Brain microvascular endothelial cell (primary cell): Measurements from ENCODE around the gene KRTDAP.

Experiments used
- DNase-seq: peaks from one replicate; pipeline ENCODE4 v3.0.0-alpha.2; 2020
- H3K27ac ChIP-seq: fragments of 250-450 bp; sonication (Bioruptor Pico); 2 replicates; pipeline ENCODE4 v1.5.1; 2020; ENCODE audit warnings: mild to moderate bottlenecking, moderate library complexity
- H3K27me3 ChIP-seq: fragments of 250-450 bp; sonication (Bioruptor Pico); replicated peaks from 2 replicates; pipeline ENCODE4 v1.5.1; 2020; ENCODE audit warnings: mild to moderate bottlenecking
- H3K36me3 ChIP-seq: fragments of 250-450 bp; sonication (Bioruptor Pico); replicated peaks from 2 replicates; pipeline ENCODE4 v1.5.1; 2020; ENCODE audit warnings: mild to moderate bottlenecking
- H3K4me3 ChIP-seq: 2 replicates; pipeline ENCODE4 v1.5.1; 2011; ENCODE audit warnings: low read depth, mild to moderate bottlenecking, control low read depth, low read length, moderate library complexity
- CTCF ChIP-seq: IDR thresholded peaks from 2 replicates; pipeline ENCODE4 v1.5.1; 2011; ENCODE audit warnings: low read depth, mild to moderate bottlenecking, moderate library complexity, low read length, control low read depth, inconsistent platforms; ENCODE audit errors: missing control alignments
- in situ Hi-C: cut with HindIII; loops from 2 replicates; pipeline ENCODE4 v1.10.0; 2017; ENCODE audit warnings: low sequenced_read_pairs, low pct_ligation_motif_present

The KRTDAP gene

GRCh38 chr19:35458731-35459391 lies 31.4 kb downstream of the KRTDAP start:
- TF ChIP-seq CTCF = no peak
- no peak for DNase-seq
- no peak overlapping the region for H3K27ac ChIP-seq
- no peaks in the 10 kb centered on the region for H3K36me3 ChIP-seq
- no peak overlapping the region for H3K4me3 ChIP-seq
- no peaks in the 10 kb centered on the region for H3K27me3 ChIP-seq
- in situ Hi-C loops = no loop called here

DNA sequence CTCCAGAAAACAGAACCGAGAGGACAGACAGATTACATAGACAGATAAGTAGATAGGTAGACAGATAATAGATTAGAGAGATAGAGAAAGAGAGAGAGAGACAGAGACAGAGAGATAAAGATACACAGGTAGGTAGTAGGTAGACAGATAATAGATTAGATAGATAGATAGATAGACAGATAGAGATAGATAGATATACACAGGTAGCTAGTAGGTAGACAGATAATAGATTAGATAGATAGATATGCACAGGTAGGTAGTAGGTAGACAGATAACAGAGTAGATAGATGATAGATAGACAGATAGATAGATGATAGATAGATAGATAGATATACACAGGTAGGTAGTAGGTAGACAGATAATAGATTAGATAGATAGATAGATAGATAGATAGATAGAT lies 32.1 kb downstream of the KRTDAP start:
- Histone ChIP-seq H3K27ac (no peak overlapping the region), H3K27me3 (no peaks in the 10 kb centered on the region), H3K36me3 (no peaks in the 10 kb centered on the region), H3K4me3 (no peak overlapping the region)
- in situ Hi-C loops = no loop called here
- TF ChIP-seq CTCF = no peak
- DNase-seq = no peak

DNA sequence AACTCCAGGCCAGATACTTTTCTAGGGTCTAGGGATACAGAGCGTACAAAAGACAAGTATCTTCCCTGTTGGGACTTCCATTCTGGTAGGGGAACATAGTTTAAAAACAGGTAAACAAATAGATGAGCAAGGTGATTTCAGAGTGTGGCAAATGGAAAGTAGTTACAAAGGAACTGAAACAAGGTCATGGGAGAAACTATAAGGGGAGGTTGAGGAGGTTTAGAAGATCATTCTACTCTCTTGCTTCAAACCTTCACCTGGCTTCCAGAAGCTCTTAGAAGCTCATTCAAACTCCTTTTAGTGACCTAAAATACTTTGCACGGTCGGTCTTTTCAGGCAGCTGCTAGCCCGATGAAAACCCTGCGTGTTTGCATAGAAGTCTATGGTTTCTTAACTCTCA lies 33.1 kb downstream of the KRTDAP start:
- DNase-seq = no peak
- no peak overlapping the region for H3K4me3 ChIP-seq
- no peak overlapping the region for H3K27ac ChIP-seq
- no peak for TF ChIP-seq CTCF
- H3K36me3 ChIP-seq = no peaks in the 10 kb centered on the region
- H3K27me3 ChIP-seq = no peaks in the 10 kb centered on the region
- in situ Hi-C loops = no loop called here

DNA sequence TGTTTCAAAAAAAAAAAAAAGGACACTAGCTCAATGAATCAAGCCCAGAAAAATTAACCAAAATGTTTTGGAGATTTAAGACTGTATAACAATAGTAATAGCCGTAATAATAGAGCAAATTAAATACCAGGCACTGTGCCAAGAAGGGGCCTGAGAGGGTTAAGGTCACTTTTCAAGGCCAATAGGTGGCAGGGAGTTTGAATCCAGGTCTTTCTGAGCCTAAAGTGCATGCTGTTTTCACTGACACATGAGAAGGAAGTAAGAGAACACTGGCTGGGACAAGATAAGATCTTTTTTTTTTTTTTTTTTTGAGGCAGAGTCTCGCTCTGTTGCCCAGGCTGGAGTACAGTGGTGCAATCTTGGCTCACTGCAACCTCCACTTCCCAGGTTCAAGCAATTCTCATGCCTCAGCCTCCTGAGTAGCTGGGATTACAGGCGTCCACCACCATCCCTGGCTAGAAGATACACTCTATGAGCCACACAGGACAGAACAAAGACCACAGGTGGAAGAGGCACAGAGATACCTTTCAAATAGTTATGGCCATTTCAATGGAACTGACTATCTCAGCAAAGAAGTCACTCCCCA lies 34.6 kb downstream of the KRTDAP start:
- Histone ChIP-seq H3K4me3 (no peak overlapping the region), H3K27me3 (no peaks in the 10 kb centered on the region), H3K36me3 (no peaks in the 10 kb centered on the region), H3K27ac (no peak overlapping the region)
- in situ Hi-C loops = no loop called here
- no peak for TF ChIP-seq CTCF
- DNase-seq = no peak

- Histone ChIP-seq H3K27ac (no peak overlapping the region), H3K27me3 (no peaks in the 10 kb centered on the region), H3K4me3 (no peak overlapping the region), H3K36me3 (no peaks in the 10 kb centered on the region)
- in situ Hi-C loops = no loop called here
- no peak for TF ChIP-seq CTCF
- no peak for DNase-seq
These were observed 35.6 kb downstream of the KRTDAP start for GRCh38 chr19:35454663-35455062.
